Activated T-cell treated with anti-CD3 and anti-CD28 coated beads, Interleukin-2, amount 50 U/mL, for 4 hours (primary cell): ENCODE measurements around the gene IREB2. TPM values are rescaled to one million over a fixed set of nuclear protein-coding genes. Genes with fewer than 3 reads are reported as not detected.

Source experiments
- ATAC-seq, 2 donors: fragments of 200-7000 bp; cut with Tn5 transposase; one replicate each; pipeline ENCODE4 v1.10.0; 2021
- DNase-seq: peaks from one replicate; pipeline ENCODE4 v3.0.0-alpha.2; 2020
- H3K27me3 Mint-ChIP-seq: one replicate; pipeline ENCODE4 v1.8.0; 2021; ENCODE audit warnings: low read depth, mixed read lengths
- H3K36me3 Mint-ChIP-seq: one replicate; pipeline ENCODE4 v1.8.0; 2022; ENCODE audit warnings: mixed read lengths; ENCODE audit not compliant: insufficient read depth
- H3K4me1 Mint-ChIP-seq: one replicate; pipeline ENCODE4 v1.8.0; 2021; ENCODE audit warnings: low read depth, mixed read lengths
- H3K4me3 Mint-ChIP-seq: one replicate; pipeline ENCODE4 v1.8.0; 2021; ENCODE audit warnings: mild to moderate bottlenecking, moderate library complexity, mixed read lengths
- H3K9me3 Mint-ChIP-seq: one replicate; pipeline ENCODE4 v1.8.0; 2021; ENCODE audit warnings: mixed read lengths
- total RNA-seq, 3 donors: library from RNA; stranded (reverse); gene quantifications; one replicate each; pipeline ENCODE4 v1.2.1, GENCODE V29; 2021

The IREB2 gene
- total RNA-seq = 10 to 100 TPM; 56.1 to 72.7 (median 64.1) TPM

- peaks cover 43% of the 10 kb centered on the region for H3K4me1 Mint-ChIP-seq
- H3K27me3 Mint-ChIP-seq = no peaks in the 10 kb centered on the region
- H3K36me3 Mint-ChIP-seq = peaks cover 15% of the 10 kb centered on the region
- H3K9me3 Mint-ChIP-seq = no peaks in the 10 kb centered on the region
- peak within 1 kb of the TSS; percentile 91 for H3K4me3 Mint-ChIP-seq
- peak; percentile 91 for ATAC-seq
- peak; percentile 97 for DNase-seq
These were observed at the start of gene IREB2 for GRCh38 chr15:78437762-78438618. IREB2 (plus strand) TSS chr15:78438216; CDS start chr15:78438338, 122 bp downstream.

- H3K27me3 Mint-ChIP-seq = peaks cover 33% of the 10 kb centered on the region
- DNase-seq (no peak), ATAC-seq (no peak)
- no peaks in the 10 kb centered on the region for H3K36me3 Mint-ChIP-seq
- H3K9me3 Mint-ChIP-seq = no peaks in the 10 kb centered on the region
- no peak overlapping the region for H3K4me3 Mint-ChIP-seq
- H3K4me1 Mint-ChIP-seq = no peaks in the 10 kb centered on the region
These were observed 49.2 kb upstream of the IREB2 start for GRCh38 chr15:78388865-78389264.

- peaks cover 30% of the 10 kb centered on the region for H3K27me3 Mint-ChIP-seq
- ATAC-seq = no peak
- no peak for DNase-seq
- no peaks in the 10 kb centered on the region for H3K9me3 Mint-ChIP-seq
- H3K4me1 Mint-ChIP-seq = no peaks in the 10 kb centered on the region
- H3K4me3 Mint-ChIP-seq = no peak overlapping the region
- H3K36me3 Mint-ChIP-seq = no peaks in the 10 kb centered on the region
These were observed 48.7 kb upstream of the IREB2 start for GRCh38 chr15:78389322-78389721.

GRCh38 chr15:78389738-78390137, 48.3 kb upstream of the IREB2 start:
- ATAC-seq = no peak
- peaks cover 29% of the 10 kb centered on the region for H3K27me3 Mint-ChIP-seq

GRCh38 chr15:78390242-78390641, 47.8 kb upstream of the IREB2 start:
- Mint-ChIP-seq H3K4me1 (no peaks in the 10 kb centered on the region), H3K27me3 (peaks cover 24% of the 10 kb centered on the region), H3K4me3 (no peak overlapping the region), H3K36me3 (no peaks in the 10 kb centered on the region), H3K9me3 (no peaks in the 10 kb centered on the region)
- DNase-seq (no peak), ATAC-seq (no peak)

More at GRCh38 chr15:78389738-78390137, 48.3 kb upstream of the IREB2 start:
- Mint-ChIP-seq H3K4me1 (no peaks in the 10 kb centered on the region), H3K4me3 (no peak overlapping the region), H3K36me3 (no peaks in the 10 kb centered on the region), H3K9me3 (no peaks in the 10 kb centered on the region)
- no peak for DNase-seq

GRCh38 chr15:78390826-78391225, 47.2 kb upstream of the IREB2 start:
- H3K36me3 Mint-ChIP-seq = no peaks in the 10 kb centered on the region
- H3K9me3 Mint-ChIP-seq = no peaks in the 10 kb centered on the region
- H3K27me3 Mint-ChIP-seq = peaks cover 18% of the 10 kb centered on the region
- no peak for ATAC-seq
- H3K4me3 Mint-ChIP-seq = no peak overlapping the region
- DNase-seq = no peak
- no peaks in the 10 kb centered on the region for H3K4me1 Mint-ChIP-seq

GRCh38 chr15:78391781-78392180, 46.2 kb upstream of the IREB2 start:
- Mint-ChIP-seq H3K27me3 (peaks cover 9% of the 10 kb centered on the region), H3K36me3 (no peaks in the 10 kb centered on the region), H3K4me1 (no peaks in the 10 kb centered on the region), H3K9me3 (no peaks in the 10 kb centered on the region), H3K4me3 (no peak overlapping the region)
- DNase-seq (no peak), ATAC-seq (no peak)

GRCh38 chr15:78392430-78392829, 45.6 kb upstream of the IREB2 start:
- Mint-ChIP-seq H3K4me3 (no peak overlapping the region), H3K4me1 (no peaks in the 10 kb centered on the region), H3K9me3 (no peaks in the 10 kb centered on the region), H3K27me3 (peaks cover 7% of the 10 kb centered on the region), H3K36me3 (no peaks in the 10 kb centered on the region)
- no peak for DNase-seq
- ATAC-seq = no peak

GRCh38 chr15:78393137-78393536, 44.9 kb upstream of the IREB2 start:
- no peak for DNase-seq
- ATAC-seq = no peak
- Mint-ChIP-seq H3K36me3 (no peaks in the 10 kb centered on the region), H3K4me1 (no peaks in the 10 kb centered on the region), H3K4me3 (no peak overlapping the region), H3K27me3 (peaks cover 4% of the 10 kb centered on the region), H3K9me3 (no peaks in the 10 kb centered on the region)

GRCh38 chr15:78394026-78394425, 44.0 kb upstream of the IREB2 start:
- Mint-ChIP-seq H3K36me3 (no peaks in the 10 kb centered on the region), H3K9me3 (no peaks in the 10 kb centered on the region), H3K27me3 (peaks cover 4% of the 10 kb centered on the region), H3K4me3 (no peak overlapping the region), H3K4me1 (no peaks in the 10 kb centered on the region)
- no peak for DNase-seq
- no peak for ATAC-seq

GRCh38 chr15:78394981-78395616, 42.9 kb upstream of the IREB2 start:
- no peaks in the 10 kb centered on the region for H3K9me3 Mint-ChIP-seq
- H3K4me1 Mint-ChIP-seq = no peaks in the 10 kb centered on the region
- no peaks in the 10 kb centered on the region for H3K36me3 Mint-ChIP-seq
- H3K27me3 Mint-ChIP-seq = no peaks in the 10 kb centered on the region
- ATAC-seq = no peak
- no peak for DNase-seq
- H3K4me3 Mint-ChIP-seq = no peak overlapping the region

- Mint-ChIP-seq H3K4me3 (no peak overlapping the region), H3K9me3 (no peaks in the 10 kb centered on the region), H3K4me1 (no peaks in the 10 kb centered on the region), H3K36me3 (no peaks in the 10 kb centered on the region), H3K27me3 (no peaks in the 10 kb centered on the region)
- ATAC-seq (no peak), DNase-seq (no peak)
These were observed 41.7 kb upstream of the IREB2 start for GRCh38 chr15:78396186-78396814.

GRCh38 chr15:78396976-78397375, 41.0 kb upstream of the IREB2 start:
- no peak for DNase-seq
- H3K9me3 Mint-ChIP-seq = no peaks in the 10 kb centered on the region
- H3K27me3 Mint-ChIP-seq = peaks cover 2% of the 10 kb centered on the region
- ATAC-seq = no peak
- H3K4me1 Mint-ChIP-seq = no peaks in the 10 kb centered on the region
- no peak overlapping the region for H3K4me3 Mint-ChIP-seq
- H3K36me3 Mint-ChIP-seq = no peaks in the 10 kb centered on the region

GRCh38 chr15:78397382-78397781, 40.6 kb upstream of the IREB2 start:
- no peak for ATAC-seq
- no peak for DNase-seq
- H3K36me3 Mint-ChIP-seq = no peaks in the 10 kb centered on the region
- H3K4me1 Mint-ChIP-seq = no peaks in the 10 kb centered on the region
- H3K27me3 Mint-ChIP-seq = peaks cover 4% of the 10 kb centered on the region
- H3K9me3 Mint-ChIP-seq = no peaks in the 10 kb centered on the region
- H3K4me3 Mint-ChIP-seq = no peak overlapping the region
